Amniotic epithelial cell (primary cell): ENCODE data around the gene MPZ.
A peak's percentile ranks its signal among the peaks of the same experiment; 100 is the strongest.
"Not testable (repeated sequence)": the region's sequence is repeated elsewhere in the genome, so short reads cannot be mapped to it uniquely, and the experiment has no call there.

ENCODE experiments used
- DNase-seq: peaks from one replicate; pipeline ENCODE4 v3.0.0-alpha.2; 2010; ENCODE audit warnings: low read depth

The MPZ gene

DNA sequence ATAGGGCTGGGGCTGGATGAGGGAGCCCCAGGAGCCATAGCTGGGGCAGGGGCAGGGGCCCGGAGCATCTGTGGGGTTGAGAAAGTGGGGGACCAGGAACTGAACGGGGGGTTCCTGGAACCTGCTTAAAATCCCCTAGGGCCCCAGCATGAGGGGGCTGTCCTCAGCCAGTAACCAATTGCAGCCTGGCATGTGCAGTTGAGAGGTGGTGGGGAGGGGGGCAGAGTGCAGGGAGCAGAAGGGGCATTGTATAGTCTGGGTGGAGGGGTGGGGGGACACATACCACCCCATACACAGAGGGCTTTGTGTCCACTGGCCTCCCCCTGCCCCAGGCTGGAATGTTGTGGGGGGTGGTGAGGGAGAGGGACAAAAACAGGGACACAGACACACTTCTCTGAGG, at the start of gene MPZ:
MPZ (minus strand) TSS at position 101 of the 400 bp plus-strand sequence; CDS start at position 38, 63 bp downstream.
- DNase-seq = no peak

DNA sequence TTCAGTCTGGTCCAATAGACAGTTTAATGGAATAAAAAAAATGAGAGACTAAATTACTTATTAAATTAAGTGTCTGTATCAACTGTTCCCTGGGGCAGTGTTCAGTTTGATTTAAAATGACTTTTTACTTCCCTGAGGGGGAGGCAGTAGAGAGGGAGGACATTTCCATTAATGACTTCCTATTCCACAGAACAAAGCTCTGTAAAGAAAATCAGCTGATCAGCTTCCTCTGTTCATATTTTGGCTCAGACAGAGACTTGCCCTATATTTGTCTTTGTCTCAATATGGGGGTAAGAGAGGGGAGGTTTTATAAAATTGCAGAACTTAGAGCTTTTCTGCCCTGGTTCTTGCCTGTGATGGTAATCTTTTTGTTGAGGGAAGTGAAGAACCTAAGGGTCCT, 49.5 kb upstream of the MPZ start:
- DNase-seq = no peak

DNA sequence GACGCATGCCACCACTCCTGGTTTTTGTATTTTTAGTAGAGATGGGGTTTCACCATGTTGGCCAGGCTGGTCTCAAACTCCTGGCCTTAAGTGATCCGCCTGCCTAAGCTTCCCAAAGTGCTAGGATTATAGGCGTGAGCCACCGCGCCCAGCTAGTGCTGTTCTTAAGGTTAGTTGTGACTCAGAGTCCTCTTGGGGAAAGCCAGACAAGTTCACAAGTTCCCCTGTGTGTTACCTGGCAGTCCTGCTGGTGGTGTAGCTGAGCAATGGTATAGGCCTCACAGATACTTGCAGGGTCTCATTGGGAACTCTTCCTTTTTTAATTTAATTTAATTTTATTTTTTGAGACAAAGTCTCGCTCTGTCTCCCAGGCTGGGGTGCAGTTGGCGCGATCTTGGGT, 47.3 kb upstream of the MPZ start:
- DNase-seq = no peak

DNA sequence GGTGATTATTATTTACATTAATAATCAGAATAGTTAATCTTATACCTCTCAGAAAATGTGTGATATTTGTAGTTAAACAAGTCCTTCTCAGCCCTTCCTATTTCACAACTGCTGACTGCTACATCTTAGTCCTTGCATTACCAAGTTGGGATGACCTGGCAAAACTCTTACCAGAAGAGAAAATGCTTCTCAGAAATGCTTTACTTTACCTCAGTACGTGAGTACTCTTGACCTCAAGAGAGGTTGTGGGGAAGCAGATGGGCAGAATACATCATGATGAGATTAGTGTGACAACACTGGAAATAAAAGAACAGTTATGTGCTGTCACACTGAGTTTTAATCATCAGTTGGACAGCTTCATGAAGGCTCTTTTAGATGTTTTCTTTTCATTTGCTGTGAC, 41.7 kb upstream of the MPZ start:
- DNase-seq = peak; percentile 62

DNA sequence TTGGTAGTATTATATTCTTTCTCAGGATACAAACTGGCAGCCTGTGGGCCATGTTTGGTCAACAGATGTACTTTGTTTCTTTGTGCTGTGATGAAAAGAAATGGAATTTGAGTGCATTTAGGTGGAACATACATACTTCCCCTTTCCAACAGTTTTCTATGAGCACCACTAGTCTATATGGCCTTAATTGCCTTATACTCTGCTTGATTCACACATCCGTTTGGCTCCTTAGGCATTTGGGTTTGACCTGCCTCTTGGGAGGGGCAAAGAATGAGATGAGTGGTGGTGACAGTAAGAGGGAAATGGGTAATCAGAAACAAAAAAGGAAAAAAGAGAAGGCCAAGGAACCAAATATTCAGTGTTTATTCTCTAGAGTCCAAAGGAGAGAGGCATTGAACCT, 40.9 kb upstream of the MPZ start:
- no peak for DNase-seq

DNA sequence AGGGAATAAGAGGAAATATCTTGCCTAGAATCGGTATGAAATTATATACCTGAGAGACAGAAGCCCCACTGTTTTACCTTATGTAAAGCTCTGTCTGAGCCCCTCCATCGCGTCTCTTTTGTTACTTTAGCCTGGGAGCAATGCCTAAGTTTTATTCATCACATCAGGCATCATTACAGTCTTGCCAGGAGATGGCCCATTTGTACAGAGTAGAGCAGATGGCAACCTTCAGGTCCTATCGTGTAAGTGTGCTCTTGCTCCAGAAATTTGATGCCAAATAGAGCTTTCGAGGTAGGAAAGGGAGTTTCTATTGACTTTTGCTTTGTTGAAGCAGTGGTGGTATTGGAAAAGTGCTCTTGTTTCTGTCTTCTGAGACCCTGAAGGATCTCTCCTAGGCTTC, 33.1 kb upstream of the MPZ start:
- DNase-seq = no peak

DNA sequence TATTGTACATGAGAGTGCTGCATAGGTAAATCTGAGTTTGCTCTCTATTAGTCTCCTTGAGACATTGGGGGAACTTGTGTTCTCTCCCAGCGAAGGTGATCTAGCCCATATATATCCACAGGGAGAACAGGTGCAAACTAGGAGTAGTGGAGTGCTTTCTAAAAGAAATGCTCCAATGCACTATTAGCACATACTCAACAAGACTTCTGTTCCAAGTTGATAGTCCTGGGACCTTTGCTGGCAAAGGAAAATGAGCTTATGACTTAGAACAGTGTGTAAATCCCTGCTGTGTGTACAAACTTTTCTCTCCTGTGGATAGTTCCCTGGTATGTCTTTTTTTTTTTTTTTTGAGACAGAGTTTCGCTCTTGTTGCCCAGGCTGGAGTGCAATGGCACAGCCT, 32.4 kb upstream of the MPZ start:
- DNase-seq = no peak

DNA sequence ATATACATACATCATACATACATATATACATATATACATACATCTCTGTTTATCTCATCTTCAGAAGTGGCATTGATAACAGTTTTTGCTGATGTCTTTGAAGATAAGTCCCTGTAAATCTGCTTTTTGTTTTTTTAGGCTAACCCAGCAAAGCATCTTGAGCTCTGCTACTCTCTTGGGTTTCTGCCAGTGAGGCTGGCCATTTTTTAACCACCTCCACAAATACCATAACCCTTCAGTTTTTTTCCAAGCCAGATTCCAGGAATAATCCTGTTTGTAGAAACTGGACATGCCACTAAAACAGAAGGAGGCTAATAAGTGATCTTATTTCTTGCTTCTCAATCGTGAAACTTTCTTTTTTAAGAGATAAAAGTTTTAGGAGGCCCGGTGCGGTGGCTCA, 26.0 kb upstream of the MPZ start:
- DNase-seq = peak; percentile 10

DNA sequence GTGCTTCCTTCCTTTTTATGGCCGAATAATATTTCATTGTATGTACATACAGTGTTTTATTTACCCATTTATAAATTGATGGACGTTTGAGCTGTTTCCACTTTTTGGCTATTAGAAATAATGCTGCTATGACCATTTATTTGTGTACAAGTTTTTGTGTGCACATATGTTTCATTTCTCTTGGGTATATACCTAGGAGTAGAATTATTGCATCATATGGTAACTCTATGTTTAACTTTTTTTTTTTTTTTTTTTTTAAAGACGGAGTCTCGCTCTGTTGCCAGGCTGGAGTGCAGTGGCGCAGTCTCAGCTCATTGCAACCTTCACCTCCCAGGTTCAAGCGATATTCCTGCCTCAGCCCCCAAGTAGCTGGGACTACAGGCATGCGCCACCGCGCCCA, 23.4 kb upstream of the MPZ start:
- DNase-seq = no peak

DNA sequence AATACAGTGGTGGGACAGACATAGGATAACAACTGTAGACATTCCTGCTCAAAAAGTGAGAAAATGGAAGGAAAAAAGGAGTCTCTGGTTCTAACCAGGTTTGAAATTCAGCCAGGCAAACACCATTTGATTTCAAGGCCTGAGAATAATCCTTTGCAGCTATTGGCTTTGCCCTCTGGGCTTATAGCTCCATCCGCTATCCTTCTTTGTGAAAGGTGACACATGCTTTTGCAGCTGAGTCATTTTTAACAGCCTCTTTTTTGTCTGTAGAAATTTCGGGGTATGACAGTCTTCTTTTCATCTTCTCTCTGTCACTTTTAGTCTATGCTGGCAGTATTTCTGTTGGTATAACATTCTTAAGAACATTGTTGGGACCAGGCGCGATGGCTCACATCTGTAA, 20.6 kb upstream of the MPZ start:
- no peak for DNase-seq

DNA sequence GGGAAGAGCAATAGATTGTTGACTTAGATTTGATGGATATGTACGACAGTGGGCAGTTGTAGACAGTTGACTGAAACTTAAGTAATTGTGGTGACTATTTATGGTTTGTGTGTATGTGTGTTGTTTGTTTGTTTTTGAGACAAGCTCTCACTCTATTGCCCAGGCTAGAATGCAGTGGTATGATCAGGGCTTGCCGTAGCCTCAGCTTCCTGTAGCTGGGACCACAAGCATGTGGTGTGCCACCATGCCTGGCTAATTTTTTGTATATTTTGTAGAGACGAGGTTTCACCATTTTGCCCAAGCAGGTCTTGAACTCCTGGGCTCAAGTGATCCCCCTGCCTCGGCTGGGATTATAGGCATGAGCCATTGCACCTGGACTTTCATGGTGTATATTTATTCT, 14.3 kb upstream of the MPZ start:
- DNase-seq = no peak

DNA sequence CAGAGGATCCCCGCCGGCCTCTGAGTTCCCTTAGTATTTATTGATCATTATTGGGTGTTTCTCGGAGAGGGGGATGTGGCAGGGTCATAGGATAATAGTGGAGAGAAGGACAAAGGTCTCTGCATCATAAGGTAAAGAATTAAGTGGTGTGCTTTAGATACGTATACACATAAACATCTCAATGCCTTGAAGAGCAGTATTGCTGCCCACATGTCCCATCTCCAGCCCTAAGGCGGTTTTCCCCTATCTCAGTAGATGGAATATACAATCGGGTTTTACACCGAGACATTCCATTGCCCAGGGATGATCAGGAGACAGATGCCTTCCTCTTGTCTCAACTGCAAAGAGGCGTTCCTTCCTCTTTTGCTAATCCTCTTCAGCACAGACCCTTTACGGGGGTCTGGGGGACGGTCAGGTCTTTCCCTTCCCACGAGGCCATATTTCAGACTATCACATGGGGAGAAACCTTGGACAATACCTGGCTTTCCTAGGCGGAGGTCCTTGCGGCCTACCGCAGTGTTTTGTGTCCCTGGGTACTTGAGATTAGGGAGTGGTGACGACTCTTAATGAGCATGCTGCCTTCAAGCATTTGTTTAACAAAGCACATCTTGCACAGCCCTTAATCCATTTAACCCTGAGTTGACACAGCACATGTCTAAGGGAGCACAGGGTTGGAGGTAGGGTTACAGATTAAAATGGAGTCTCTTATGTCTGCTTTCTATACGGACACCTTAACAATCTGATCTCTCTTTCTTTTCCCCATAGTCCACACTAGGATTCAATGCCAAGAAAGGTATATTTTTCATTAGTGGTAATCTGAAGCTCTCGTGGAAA, 6.3 kb upstream of the MPZ start:
- not testable (repeated sequence) for DNase-seq

DNA sequence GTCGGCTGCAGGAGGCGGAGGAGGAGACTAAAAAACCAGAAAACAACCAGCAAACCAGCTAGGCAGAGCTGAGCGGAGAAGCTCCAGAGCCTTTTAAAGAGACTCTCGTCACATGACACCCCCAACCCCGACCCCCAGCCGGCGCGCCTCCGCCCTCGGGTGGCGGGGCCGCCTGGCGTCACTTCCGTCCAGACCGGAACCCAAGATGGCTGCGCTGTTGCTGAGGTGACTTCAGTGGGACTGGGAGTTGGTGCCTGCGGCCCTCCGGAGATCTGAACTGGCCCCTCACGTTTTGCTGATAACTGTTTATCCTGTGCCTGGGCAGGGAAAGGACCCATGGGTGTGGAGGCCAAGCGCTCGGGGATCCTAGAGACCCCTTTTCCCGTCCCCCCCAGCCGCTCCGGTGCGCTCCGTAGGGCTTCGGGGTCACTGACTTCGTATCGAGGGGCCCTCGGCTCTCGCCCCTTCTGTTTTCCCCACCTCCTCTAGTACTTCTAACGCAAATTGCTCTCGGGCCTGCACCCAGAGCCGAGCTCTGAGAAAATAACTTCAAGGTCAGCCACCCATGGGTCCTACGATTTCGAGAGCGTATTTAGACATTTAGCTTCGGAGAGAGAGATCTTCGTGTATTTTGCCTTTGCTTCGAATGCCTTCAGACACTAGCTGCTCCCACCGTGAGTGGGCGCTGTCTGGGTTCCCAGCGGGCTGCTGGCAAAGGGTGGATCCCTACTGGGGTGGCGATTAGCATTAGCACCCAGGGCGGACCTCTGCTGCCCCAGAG, 4.6 kb upstream of the MPZ start, which contains the start of gene SDHC:
SDHC (plus strand) TSS at position 181 of the 781 bp plus-strand sequence; CDS start at position 206, 25 bp downstream.
- DNase-seq = peak; percentile 85

DNA sequence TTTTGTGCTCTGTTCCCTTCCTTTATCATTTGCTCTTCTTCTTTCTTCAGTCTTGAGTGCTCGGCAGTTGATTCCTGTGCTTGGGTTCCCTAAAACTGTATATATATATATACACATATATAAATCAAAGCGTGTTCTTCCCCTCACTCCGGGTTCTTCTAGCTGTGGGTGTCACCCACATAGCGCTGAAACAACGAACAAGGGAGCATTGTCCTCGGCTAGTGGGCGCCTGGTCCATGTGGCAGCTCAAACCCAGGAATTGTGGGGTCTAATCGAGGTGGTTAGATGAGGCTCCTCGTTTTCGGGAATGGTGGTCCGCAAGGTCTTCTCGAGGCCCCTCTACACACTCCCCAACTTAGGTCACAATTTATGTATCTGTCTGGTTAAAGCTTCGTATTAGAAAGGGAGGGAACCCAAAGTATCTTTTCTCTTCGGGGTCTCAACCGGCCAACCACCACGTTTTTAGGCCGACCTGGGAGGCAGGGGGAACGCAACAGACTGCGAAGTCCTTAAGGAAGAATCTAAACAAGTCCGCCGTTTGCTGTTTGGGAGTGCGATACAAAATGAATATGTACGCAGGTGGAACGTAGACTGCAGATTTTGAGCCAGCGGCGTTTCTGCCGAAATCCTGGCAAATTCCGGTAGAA, 3.9 kb upstream of the MPZ start:
- DNase-seq = no peak

DNA sequence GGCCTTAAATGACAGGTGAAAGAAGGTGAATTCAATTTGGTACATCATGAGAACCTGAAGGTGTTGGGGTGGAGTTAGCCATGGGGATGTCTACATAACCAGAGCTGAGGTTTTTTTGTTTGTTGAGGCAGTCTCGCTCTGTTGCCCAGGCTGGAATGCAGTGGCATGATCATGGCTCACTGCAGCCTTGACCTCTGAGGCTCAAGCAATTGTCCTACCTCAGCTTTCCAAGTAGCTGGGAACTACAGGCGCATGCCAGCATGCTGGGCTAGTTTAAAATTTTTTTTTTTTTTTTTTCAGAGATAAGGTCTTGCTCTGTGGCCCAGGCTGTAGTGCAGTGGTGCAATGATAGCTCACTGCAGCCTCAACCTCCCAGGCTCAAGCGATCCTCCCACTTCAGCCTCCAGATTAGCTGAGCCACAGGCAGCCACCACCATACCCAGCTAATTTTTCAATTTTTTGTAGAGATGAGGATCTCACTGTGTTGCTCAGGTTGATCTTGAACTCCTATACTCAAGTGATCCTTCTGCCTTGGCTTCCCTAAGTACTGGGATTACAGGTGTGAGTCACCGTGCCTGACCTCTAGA, 1.9 kb upstream of the MPZ start:
- no peak for DNase-seq

DNA sequence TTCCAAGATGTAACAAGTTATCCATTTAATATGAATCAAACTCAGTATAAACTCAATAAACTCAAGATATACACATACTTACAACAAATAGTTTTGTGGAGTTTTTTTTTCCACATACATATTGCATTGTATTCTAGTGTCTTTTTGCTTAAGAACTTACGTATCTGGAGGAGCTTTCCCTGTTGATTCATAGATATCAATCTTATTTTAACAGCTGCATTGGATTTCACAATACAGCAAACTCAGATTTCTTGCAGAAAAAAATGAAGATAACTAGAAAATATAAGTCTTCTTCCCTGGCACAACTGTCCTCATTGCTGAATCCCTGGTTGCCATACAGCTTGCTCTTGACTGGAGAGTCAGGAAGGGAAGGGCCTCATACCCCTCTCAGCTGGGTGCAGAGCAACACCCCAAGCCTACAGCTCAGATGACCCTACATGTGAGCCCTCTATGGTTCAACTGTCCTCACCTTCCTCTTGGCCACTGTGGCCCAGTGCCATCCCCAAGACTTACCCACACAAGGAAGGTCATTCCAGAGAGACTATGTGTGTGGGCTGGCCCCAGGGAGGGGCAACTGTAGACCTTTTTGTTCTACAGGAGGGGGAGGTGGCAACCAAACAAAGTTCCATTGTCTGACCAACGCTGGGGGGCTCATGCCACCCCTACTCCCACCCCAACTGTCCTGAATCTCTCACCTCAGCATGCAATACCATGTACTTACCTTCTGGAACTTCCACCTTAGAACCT, 1.7 kb downstream of the MPZ start:
- DNase-seq = peak; percentile 76

DNA sequence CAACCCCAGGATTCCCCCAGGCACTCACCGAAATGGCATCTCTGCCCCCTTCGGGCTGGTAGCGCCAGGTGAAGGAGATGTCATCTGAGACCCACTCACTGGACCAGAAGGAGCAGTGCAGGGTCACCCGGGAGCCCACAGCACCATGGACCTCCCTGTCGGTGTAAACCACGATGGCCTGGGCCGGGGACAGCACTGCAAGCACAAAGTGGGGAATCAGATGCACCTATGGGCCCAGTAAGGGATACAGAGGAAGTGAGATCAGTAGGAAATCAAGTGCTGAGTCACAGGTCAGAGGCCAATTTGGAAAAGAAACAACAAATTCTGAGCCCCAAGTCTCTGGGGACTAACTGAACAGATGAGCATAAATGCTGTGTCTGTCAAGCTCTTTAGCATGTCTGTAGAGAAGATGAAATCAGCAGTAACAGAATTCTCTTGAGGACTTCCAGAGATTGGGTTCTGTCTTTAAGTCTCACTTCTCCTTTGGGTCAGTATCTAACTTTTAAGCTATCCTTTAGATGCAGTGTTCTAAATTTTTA, 2.5 kb downstream of the MPZ start:
- DNase-seq = peak; percentile 21

DNA sequence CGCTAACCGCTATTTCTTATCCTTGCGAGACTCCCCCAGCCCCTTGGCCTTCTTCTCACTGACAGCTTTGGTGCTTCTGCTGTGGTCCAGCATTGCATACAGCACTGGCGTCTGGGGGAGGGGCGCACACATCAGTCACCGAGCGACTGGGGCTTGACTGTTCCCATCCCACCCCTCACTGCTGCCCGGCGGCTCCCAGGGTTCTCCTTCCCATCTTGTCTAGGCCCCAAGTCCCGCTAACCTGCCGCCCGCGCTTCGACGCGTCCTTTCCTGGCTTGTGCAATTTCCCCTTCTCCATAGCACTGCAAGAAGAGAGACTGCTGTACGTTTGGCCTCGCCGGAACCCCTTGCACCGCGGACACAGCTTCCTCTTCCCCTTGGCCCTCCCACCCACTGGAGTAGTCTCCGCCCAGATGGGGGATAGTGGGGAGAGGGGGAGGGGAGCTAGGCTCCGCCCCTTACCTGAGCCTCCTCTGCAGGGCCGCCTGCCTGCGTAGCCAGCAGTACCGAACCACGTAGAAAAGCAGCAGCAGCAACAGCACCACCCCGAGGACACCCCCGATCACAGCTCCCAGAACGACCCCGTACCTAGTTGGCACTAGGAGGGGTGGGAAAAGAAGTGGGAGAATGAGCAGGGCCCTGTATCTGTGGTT, 3.8 kb downstream of the MPZ start:
- DNase-seq = peak; percentile 72

DNA sequence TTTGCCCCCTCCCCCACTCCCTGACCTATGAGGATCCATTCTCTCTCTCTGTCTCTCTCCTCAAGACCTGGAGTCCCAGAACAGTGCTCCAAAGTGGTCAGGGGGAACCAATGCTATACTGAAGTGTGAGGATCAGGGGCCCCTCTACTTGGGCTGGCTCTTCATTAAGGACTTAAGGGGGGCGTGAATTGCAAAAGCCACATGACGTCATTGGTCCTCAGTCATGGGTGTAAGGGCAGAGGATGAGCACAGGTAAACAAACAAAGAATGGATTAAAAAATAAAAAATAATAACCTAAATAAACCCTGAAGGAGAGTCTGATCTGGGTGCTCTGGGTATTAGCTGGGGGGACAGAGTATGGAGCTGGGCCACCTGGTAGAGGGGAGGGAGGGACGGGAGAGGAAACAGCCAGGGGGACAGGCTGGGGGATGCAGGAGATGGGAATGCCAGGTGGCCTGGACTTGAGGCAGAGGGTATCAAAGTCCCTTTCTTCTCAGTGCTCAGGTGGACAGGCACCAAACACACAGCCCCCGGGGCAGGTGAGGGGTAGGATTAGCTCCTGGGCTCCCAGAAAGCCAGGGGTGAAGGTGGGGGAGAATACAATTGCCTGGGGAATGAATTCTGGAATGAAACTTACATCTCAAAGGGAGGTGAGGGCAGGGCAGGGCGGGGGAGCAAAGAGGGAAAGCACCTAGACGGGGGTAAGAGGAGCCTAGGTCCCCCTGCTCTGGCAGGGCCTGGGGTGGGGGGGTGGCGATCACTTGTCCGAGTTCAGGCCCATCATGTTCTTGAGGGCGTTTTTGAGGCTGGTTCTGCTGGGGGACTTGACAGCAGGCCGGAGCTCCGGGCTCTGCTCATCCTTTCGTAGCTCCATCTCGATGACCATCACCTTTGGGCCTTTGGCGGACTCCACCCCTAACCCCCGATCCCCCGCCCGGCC, 4.6 kb downstream of the MPZ start:
- no peak for DNase-seq

DNA sequence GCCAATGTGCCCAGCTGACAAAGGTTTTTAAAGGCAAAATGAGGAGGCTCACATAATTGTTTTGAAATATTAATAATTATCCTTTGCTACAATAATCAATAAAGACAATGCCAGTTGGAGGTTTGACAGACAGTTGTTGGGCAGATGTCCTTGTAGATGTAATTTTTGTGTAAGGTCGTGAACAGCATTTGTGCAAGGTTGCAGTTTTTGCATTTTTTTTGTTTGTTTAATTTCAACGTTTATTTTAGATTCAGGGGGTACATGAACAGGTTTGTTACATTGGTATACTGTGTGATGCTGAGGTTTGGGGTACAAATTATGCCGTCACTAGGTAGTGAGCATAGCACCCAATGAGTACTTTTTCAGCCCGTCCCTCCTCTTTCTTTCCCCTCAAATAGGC, 9.3 kb downstream of the MPZ start:
- no peak for DNase-seq
